Left renal pelvis (tissue), 4 donors: ENCODE measurements around the gene ZNF300. TPM values are rescaled to one million over a fixed set of nuclear protein-coding genes. Genes with fewer than 3 reads are reported as not detected.
"Not testable (repeated sequence)": the region's sequence is repeated elsewhere in the genome, so short reads cannot be mapped to it uniquely, and the experiment has no call there.

Experiments
- DNase-seq, 4 donors: peaks; one replicate each; pipeline ENCODE4 v3.0.0-alpha.2; 2013; ENCODE audit warnings: low read depth in 4 of 4, low spot score in 3 of 4
- polyA plus RNA-seq, 4 donors: library from polyadenylated mRNA; unstranded; fragments of 120-200 nt; gene quantifications; one replicate each; pipeline ENCODE4 v1.2.1, GENCODE V29; 2013; ENCODE audit not compliant: insufficient read length in 4 of 4

Gene ZNF300
- polyA plus RNA-seq, 4 donors: 32.5 to 54.1 (median 39.7) TPM

DNA sequence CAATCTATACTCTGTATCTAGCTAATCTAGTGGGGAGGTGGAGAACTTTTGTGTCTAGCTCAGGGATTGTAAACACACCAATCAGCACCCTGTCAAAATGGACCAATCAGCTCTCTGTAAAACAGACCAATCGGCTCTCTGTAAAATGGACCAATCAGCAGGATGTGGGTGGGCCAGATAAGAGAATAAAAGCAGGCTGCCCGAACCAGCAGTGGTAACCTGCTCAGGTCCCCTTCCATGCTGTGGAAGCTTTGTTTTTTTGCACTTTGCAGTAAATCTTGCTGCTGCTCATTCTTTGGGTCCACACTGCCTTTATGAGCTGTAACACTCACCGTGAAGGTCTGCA lies 58.5 kb downstream of the ZNF300 start, which contains the start of gene IRGM:
IRGM (plus strand) TSS at position 214 of the 346 bp plus-strand sequence. CDS start 1,603 bp downstream, outside the sequence.
- DNase-seq: not testable (repeated sequence)

DNA sequence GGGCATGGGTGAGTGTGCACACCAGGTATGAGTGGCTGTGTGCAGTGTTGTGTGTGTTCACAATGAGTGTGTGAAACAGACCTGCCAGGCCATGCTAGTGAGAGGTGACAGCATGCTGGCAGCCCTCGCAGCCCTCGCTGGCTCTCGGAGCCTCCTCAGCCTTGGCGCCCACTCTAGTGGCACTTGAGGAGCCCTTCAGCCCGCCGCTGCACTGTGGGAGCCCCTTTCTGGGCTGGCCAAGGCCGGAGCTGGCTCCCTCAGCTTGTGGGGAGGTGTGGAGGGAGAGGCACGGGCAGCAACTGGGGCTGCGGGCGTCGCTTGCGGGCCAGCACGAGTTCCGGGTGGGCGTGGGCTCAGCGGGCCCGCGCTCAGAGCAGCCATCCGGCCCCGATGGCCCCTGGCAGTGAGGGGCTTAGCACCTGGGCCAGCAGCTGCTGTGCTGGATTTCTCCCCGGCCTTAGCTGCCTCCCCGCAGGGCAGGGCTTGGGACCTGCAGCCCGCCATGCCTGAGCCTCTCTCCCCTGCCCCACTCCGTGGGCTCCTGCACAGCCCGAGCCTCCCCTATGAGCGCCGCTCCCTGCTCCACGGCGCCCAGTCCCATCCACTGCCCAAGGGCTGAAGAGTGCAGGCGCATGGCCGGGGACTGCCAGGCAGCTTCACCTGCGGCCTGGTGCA lies 59.5 kb downstream of the ZNF300 start:
- DNase-seq: not testable (repeated sequence)

Other genes with a start within 250 kb of the ZNF300 start
- gene MYOZ3, start 243.7 kb downstream of the ZNF300 start, polyA plus RNA-seq: 10 to 100 TPM in 1 of 4 donors, 1 to 10 TPM in 3; 5.7 to 10.3 (median 6.3) TPM
- gene RBM22, start 203.9 kb downstream of the ZNF300 start, polyA plus RNA-seq: 10 to 100 TPM; 67.4 to 85.3 (median 80.4) TPM
- gene DCTN4, start 146.0 kb downstream of the ZNF300 start, polyA plus RNA-seq: 10 to 100 TPM; 55.2 to 69.3 (median 64.9) TPM
- gene SMIM3, start 126.2 kb downstream of the ZNF300 start, polyA plus RNA-seq: 10 to 100 TPM; 21.7 to 37.3 (median 24.8) TPM
- gene IRGM, start 58.5 kb downstream of the ZNF300 start, polyA plus RNA-seq: 1 to 10 TPM in 1 of 4 donors, under 1 TPM in 3; 0.31 to 1.3 (median 0.73) TPM
- gene GPX3, start 115.6 kb upstream of the ZNF300 start, polyA plus RNA-seq: 1,000 to 10,000 TPM in 2 of 4 donors, 100 to 1,000 TPM in 1, 10 to 100 TPM in 1; 34.7 to 1,370 (median 954) TPM
- 10 to 100 TPM; 47.0 to 75.2 (median 68.8) TPM for gene TNIP1, start 176.1 kb upstream of the ZNF300 start, polyA plus RNA-seq